Activated T-helper 2 cell treated with anti-CD3 and anti-CD28 coated beads, Interferon-gamma antibody, Interleukin-2, Interleukin-4, amounts not matched to agents 10 μg/mL and 5 μg/mL and 100 μg/mL, durations not matched to agents 14 hours and 24 hours and 36 hours (primary cell): ENCODE measurements around the gene CHST3. TPM values are rescaled to one million over a fixed set of nuclear protein-coding genes. Genes with fewer than 3 reads are reported as not detected.

ENCODE experiments used
- DNase-seq: peaks from one replicate; pipeline ENCODE4 v3.0.0; 2021; ENCODE audit warnings: low spot score
- H3K27ac Mint-ChIP-seq: one replicate; pipeline ENCODE4 v1.8.0; 2021; ENCODE audit warnings: mixed read lengths
- H3K27me3 Mint-ChIP-seq: one replicate; pipeline ENCODE4 v1.8.0; 2021; ENCODE audit warnings: low read depth, mixed read lengths
- H3K36me3 Mint-ChIP-seq: one replicate; pipeline ENCODE4 v1.8.0; 2021; ENCODE audit warnings: low read depth, mixed read lengths
- H3K4me1 Mint-ChIP-seq: one replicate; pipeline ENCODE4 v1.8.0; 2021; ENCODE audit warnings: low read depth, mixed read lengths
- H3K4me3 Mint-ChIP-seq: one replicate; pipeline ENCODE4 v1.8.0; 2021; ENCODE audit warnings: low read depth, mild to moderate bottlenecking, moderate library complexity, mixed read lengths
- H3K9me3 Mint-ChIP-seq: one replicate; pipeline ENCODE4 v1.8.0; 2021; ENCODE audit warnings: mixed read lengths
- intact Hi-C: fragments of 100-400 bp; cut with micrococcal nuclease; formaldehyde crosslinking; loops from one replicate; pipeline ENCODE4 v1.15.1; 2023
- total RNA-seq: library from RNA; stranded (reverse); gene quantifications from 2 replicates; pipeline ENCODE4 v1.2.3, GENCODE V29; 2022

Gene CHST3
- total RNA-seq, 1 donor from 2014 or later: 0.52 TPM

- H3K4me1 Mint-ChIP-seq: peaks cover 5% of the 10 kb centered on the region
- H3K4me3 Mint-ChIP-seq: no peak overlapping the region
- H3K36me3 Mint-ChIP-seq: no peaks in the 10 kb centered on the region
- no peaks in the 10 kb centered on the region for H3K9me3 Mint-ChIP-seq
- H3K27me3 Mint-ChIP-seq: peaks cover 5% of the 10 kb centered on the region
- intact Hi-C loops: no loop called here
- no peak for DNase-seq
- H3K27ac Mint-ChIP-seq: no peak overlapping the region
These were observed 52.6 kb downstream of the CHST3 start for GRCh38 chr10:72016608-72017300.

GRCh38 chr10:72019085-72019876 is 55.1 kb downstream of the CHST3 start:
- H3K4me3 Mint-ChIP-seq: no peak overlapping the region
- no peaks in the 10 kb centered on the region for H3K36me3 Mint-ChIP-seq
- intact Hi-C loops: no loop called here
- H3K4me1 Mint-ChIP-seq: peaks cover 5% of the 10 kb centered on the region
- no peaks in the 10 kb centered on the region for H3K9me3 Mint-ChIP-seq
- no peak overlapping the region for H3K27ac Mint-ChIP-seq
- no peak for DNase-seq
- H3K27me3 Mint-ChIP-seq: peaks cover 5% of the 10 kb centered on the region

DNA sequence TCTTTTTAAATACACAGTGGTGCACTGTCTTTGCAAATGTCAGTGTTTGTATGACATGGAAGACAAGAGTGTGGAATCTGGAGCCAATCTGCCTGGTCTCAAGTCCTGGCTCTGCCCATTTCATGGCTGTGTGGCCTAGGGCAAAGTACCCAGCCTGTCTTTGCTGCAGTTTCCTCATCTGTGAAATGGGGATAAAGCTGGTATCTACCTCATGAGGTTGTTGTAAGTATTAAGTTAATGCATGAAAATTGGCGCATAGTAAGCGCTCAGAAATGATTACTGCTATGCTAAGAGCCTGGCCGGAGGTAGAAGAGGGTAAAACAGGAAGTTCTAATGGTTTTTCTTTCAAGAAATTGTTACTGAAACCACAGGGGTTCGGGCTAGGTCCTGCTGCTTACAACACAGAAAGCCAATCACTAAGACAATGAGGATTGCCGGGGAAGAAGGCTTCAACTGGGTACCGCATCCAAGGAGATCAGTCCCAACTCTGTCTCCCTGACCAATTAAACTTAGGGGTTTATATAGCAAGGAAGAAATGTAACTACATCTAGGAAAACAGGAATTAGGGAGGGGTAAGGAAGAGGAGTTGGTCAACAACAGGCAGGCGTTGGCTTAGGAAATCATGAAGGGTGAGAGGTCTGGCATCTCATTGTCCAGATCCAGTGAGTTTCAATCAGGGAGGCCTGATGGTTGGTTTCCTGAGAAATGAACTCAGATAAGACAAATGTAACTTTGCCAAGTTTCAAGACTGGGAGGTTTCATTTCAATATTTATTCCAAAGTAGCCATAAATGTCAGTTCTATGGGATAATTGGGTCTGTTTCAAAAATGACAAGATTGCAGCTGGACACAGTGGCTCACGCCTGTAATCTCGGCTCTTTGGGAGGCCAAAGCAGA is 57.0 kb downstream of the CHST3 start:
- H3K27ac Mint-ChIP-seq: no peak overlapping the region

GRCh38 chr10:72022228-72022627 is 58.0 kb downstream of the CHST3 start:
- DNase-seq: no peak
- intact Hi-C loops: no loop called here
- peaks cover 10% of the 10 kb centered on the region for H3K27me3 Mint-ChIP-seq

More for the DNA sequence above, 57.0 kb downstream of the CHST3 start:
- H3K27me3 Mint-ChIP-seq: peaks cover 7% of the 10 kb centered on the region
- intact Hi-C loops: no loop called here
- no peak for DNase-seq
- no peak overlapping the region for H3K4me3 Mint-ChIP-seq
- H3K4me1 Mint-ChIP-seq: peaks cover 5% of the 10 kb centered on the region
- H3K36me3 Mint-ChIP-seq: no peaks in the 10 kb centered on the region
- H3K9me3 Mint-ChIP-seq: no peaks in the 10 kb centered on the region

DNA sequence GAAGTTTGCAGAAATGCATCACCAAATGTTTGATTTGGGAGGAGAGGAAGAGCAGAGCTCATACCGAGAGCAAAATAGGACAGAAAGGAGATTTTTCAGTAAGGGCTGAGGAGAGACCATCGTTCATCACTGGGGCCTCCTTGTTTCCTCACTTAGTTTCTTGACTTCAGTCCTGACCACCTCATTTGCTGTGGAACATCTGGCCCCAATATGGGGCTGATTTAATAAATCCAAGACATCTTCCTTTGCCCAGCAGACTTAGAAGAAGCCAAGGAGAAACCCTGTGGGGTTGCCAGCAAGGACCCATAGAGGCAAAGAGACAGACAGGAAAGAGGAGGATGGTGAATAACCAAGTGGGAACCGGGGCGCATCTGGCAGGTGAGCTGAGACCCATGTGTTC is 60.4 kb downstream of the CHST3 start:
- H3K4me3 Mint-ChIP-seq: no peak overlapping the region
- DNase-seq: no peak
- intact Hi-C loops: no loop called here
- no peaks in the 10 kb centered on the region for H3K9me3 Mint-ChIP-seq
- H3K36me3 Mint-ChIP-seq: no peaks in the 10 kb centered on the region
- no peak overlapping the region for H3K27ac Mint-ChIP-seq
- peaks cover 7% of the 10 kb centered on the region for H3K27me3 Mint-ChIP-seq
- peaks cover 9% of the 10 kb centered on the region for H3K4me1 Mint-ChIP-seq

More at GRCh38 chr10:72022228-72022627, 58.0 kb downstream of the CHST3 start:
- H3K9me3 Mint-ChIP-seq: no peaks in the 10 kb centered on the region
- peaks cover 5% of the 10 kb centered on the region for H3K4me1 Mint-ChIP-seq
- no peak overlapping the region for H3K4me3 Mint-ChIP-seq
- H3K36me3 Mint-ChIP-seq: no peaks in the 10 kb centered on the region
- no peak overlapping the region for H3K27ac Mint-ChIP-seq

DNA sequence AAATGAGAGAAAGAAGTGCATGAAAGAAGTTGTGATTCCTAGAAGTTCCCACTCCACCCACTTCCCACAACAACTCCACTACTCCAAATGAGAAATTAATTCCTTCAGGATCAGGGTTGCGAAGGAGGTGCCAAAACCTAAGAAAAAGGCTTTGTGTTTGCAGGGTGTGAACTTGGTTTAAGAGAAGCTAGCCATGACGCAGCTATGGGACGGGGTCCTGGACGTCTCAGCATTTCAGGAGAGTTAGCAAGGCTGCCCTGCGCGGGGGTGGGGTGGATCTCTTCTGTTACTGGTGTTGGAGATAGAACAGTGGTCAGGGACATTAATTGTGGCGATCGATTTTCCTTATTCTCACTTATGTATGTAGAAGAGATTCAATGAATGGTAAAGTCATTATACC is 61.2 kb downstream of the CHST3 start:
- Mint-ChIP-seq H3K36me3 (no peaks in the 10 kb centered on the region), H3K9me3 (no peaks in the 10 kb centered on the region), H3K27me3 (peaks cover 7% of the 10 kb centered on the region), H3K27ac (no peak overlapping the region), H3K4me1 (peaks cover 9% of the 10 kb centered on the region), H3K4me3 (no peak overlapping the region)
- no peak for DNase-seq
- intact Hi-C loops: no loop called here

DNA sequence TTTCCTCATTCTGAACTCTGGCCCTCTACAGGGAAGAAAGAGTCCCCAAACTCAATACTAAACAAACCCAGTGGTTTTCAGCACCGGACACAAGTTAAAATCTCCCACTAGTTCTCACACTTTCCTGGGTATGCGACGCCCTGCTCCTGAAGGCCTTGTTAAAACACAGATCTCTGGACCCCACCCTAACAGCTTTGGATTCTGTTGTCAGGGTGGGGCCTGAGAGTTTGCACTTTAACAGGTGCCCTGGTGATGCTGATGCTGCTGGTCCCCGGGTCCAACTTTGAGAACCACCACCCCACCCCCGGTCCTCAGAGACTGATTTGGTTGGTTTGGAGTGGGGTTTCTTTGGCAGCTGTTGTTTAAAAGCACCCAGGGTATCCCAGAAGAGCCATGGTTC is 61.6 kb downstream of the CHST3 start:
- intact Hi-C loops: no loop called here
- Mint-ChIP-seq H3K4me1 (peaks cover 9% of the 10 kb centered on the region), H3K36me3 (no peaks in the 10 kb centered on the region), H3K27ac (no peak overlapping the region), H3K4me3 (no peak overlapping the region), H3K9me3 (no peaks in the 10 kb centered on the region), H3K27me3 (peaks cover 7% of the 10 kb centered on the region)
- no peak for DNase-seq

DNA sequence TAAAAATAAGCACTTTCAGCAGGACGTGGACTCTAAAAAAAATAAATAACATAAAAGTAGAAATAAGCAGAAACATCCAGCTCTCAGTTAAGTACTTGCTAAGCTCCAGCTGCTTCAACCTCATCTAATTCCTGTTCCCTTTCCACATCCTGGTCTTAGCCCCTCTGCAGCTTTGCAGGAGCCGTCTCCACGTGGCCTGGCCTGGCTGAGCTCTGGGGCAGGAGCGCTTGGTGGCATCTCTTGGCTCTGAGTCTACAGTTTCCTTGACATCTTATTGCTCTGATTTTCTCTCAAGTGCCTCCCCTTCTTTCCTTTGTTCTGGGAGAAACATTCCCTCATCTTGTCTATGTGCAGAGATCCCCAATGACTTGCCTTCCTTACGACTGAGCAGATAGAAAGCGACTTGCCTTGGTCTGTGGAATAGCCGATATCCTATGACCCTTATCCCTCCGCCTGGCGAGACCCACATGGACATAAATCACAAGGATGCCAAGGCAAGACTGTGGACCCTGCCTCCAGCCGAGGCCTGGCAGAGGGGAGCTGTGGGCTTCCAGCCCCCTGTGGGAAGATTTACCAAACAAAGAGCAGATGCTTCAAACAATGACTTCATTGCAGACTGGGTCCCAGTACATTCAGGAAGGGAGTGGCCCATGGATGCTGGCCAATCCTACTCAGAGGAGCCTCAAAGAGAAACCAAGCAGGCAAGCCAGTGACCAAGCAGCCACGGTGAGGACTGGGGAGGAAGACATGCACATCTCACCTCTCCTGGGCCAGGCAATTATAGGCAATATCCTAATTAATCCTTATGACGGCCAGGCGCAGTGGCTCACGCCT is 62.3 kb downstream of the CHST3 start:
- H3K9me3 Mint-ChIP-seq: no peaks in the 10 kb centered on the region
- DNase-seq: no peak
- intact Hi-C loops: no loop called here
- H3K27me3 Mint-ChIP-seq: peaks cover 5% of the 10 kb centered on the region
- H3K4me1 Mint-ChIP-seq: peaks cover 4% of the 10 kb centered on the region
- H3K36me3 Mint-ChIP-seq: no peaks in the 10 kb centered on the region
- no peak overlapping the region for H3K4me3 Mint-ChIP-seq
- H3K27ac Mint-ChIP-seq: no peak overlapping the region

DNA sequence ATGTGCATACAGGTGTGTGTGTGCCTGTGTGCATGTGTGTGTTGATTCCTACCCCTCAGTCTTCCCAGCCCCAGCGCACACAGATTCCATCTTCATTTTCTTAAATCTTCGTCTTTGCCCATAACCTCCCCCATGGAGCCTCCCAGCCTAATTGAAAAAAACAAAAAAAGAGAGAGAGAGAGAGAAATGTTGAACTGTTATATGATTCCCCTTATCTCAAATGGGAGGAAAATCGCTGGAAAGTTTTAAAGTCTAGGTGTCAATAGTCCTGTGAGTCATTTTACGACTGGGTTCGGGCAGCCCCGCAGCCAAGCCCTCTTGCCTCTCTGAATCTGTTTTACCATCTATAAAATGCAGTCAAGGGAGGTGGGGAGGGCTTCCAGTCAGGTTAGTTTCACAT is 63.3 kb downstream of the CHST3 start:
- H3K27me3 Mint-ChIP-seq: peaks cover 5% of the 10 kb centered on the region
- intact Hi-C loops: no loop called here
- H3K36me3 Mint-ChIP-seq: no peaks in the 10 kb centered on the region
- no peaks in the 10 kb centered on the region for H3K9me3 Mint-ChIP-seq
- DNase-seq: no peak
- H3K4me1 Mint-ChIP-seq: peaks cover 4% of the 10 kb centered on the region
- no peak overlapping the region for H3K4me3 Mint-ChIP-seq
- H3K27ac Mint-ChIP-seq: no peak overlapping the region

DNA sequence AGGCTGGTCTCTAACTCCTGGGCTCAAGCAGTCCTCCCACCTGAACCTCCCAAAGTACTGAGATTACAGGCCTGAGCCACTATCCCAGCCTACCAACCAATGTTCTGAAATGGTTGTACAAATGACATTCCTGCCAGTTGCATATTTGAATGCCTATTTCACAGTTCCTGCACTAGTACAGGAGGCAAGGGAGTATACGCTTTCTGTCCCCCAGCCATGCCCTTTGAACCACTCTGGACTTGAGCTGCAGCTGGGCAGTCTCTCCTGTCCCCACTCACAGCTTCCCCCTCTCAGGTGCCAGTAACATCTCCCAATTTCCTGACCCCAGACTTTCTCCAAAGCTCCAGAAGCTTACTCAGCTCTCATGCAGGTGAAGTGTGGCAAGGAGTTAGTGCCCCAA is 65.2 kb downstream of the CHST3 start:
- DNase-seq: no peak
- no peaks in the 10 kb centered on the region for H3K36me3 Mint-ChIP-seq
- H3K27ac Mint-ChIP-seq: no peak overlapping the region
- H3K9me3 Mint-ChIP-seq: no peaks in the 10 kb centered on the region
- H3K4me1 Mint-ChIP-seq: peaks cover 4% of the 10 kb centered on the region
- intact Hi-C loops: no loop called here
- H3K27me3 Mint-ChIP-seq: peaks cover 4% of the 10 kb centered on the region
- no peak overlapping the region for H3K4me3 Mint-ChIP-seq

- Mint-ChIP-seq H3K9me3 (no peaks in the 10 kb centered on the region), H3K36me3 (no peaks in the 10 kb centered on the region), H3K27me3 (peaks cover 3% of the 10 kb centered on the region), H3K4me1 (peaks cover 4% of the 10 kb centered on the region), H3K27ac (no peak overlapping the region), H3K4me3 (no peak overlapping the region)
- intact Hi-C loops: no loop called here
- no peak for DNase-seq
These were observed 66.8 kb downstream of the CHST3 start for GRCh38 chr10:72030762-72031543.
